IMR-90 (cell line): ENCODE measurements around the gene NRXN2. TPM values are rescaled to one million over a fixed set of nuclear protein-coding genes. Genes with fewer than 3 reads are reported as not detected.

Experiments
- ATAC-seq: fragments of 200-7000 bp; cut with Tn5 transposase; 2 replicates; pipeline ENCODE4 v1.9.1; 2020; ENCODE audit warnings: low read depth, mild to moderate bottlenecking, moderate library complexity
- BruUV-seq: library from RNA; stranded (reverse); fragments of 400-500 nt; replicated peaks from 2 replicates; lab custom pipeline; 2021; lab: Mats Ljungman, UMichigan
- CTCF ChIA-PET: fragments of 300-600 bp; formaldehyde crosslinking; extraction: SDS; loops from one replicate; lab custom pipeline; 2021; ENCODE audit warnings: antibody characterized with exemption; lab: Yijun Ruan, JAX
- POLR2A ChIA-PET: fragments of 300-600 bp; sonication (Branson Sonifier 250); formaldehyde crosslinking; loops from one replicate; lab custom pipeline; 2022; ENCODE audit warnings: antibody characterized with exemption; ENCODE audit not compliant: unreplicated experiment; lab: Charles Lee
- DNase-seq: peaks from one replicate; pipeline ENCODE4 v3.0.0; 2013
- H2AFZ ChIP-seq: replicated peaks from 2 replicates; pipeline ENCODE3; 2013; ENCODE audit warnings: low read length, mild to moderate bottlenecking; ENCODE audit not compliant: poor library complexity
- H2AK5ac ChIP-seq: 2 replicates; pipeline ENCODE4 v1.6.1; 2013; ENCODE audit warnings: low read depth, low read length, inconsistent platforms
- H2AK9ac ChIP-seq: replicated peaks from 2 replicates; pipeline ENCODE3; 2013; ENCODE audit warnings: mild to moderate bottlenecking, low read depth, low read length, moderate library complexity; ENCODE audit not compliant: poor library complexity
- H2BK120ac ChIP-seq: 2 replicates; pipeline ENCODE4 v1.6.1; 2013; ENCODE audit warnings: low read depth, low read length, inconsistent platforms
- H2BK15ac ChIP-seq: 3 replicates; pipeline ENCODE4 v1.6.1; 2013; ENCODE audit warnings: low read depth, low read length, inconsistent platforms
- H2BK20ac ChIP-seq: 2 replicates; pipeline ENCODE4 v1.6.1; 2013; ENCODE audit warnings: low read depth, mild to moderate bottlenecking, inconsistent platforms, low read length, moderate library complexity
- H2BK5ac ChIP-seq: 2 replicates; pipeline ENCODE4 v1.6.1; 2013; ENCODE audit warnings: mild to moderate bottlenecking, low read depth, low read length, inconsistent platforms; ENCODE audit not compliant: poor library complexity, severe bottlenecking
- H3K14ac ChIP-seq: replicated peaks from 2 replicates; pipeline ENCODE4 v1.6.1; 2013; ENCODE audit warnings: low read depth, low read length, inconsistent platforms
- H3K18ac ChIP-seq: 2 replicates; pipeline ENCODE4 v1.6.1; 2013; ENCODE audit warnings: low read depth, low read length, control low read depth
- H3K23ac ChIP-seq: 2 replicates; pipeline ENCODE4 v1.6.1; 2013; ENCODE audit warnings: low read depth, low read length, inconsistent platforms
- H3K27ac ChIP-seq: 2 replicates; pipeline ENCODE4 v1.5.1; 2013; ENCODE audit warnings: mild to moderate bottlenecking, control low read depth, low read length; ENCODE audit not compliant: insufficient read depth
- H3K27me3 ChIP-seq: 2 replicates; pipeline ENCODE4 v1.6.1; 2013; ENCODE audit warnings: low read length; ENCODE audit not compliant: control insufficient read depth, insufficient read depth
- H3K36me3 ChIP-seq: 2 replicates; pipeline ENCODE4 v1.6.1; 2013; ENCODE audit warnings: low read length, mixed read lengths; ENCODE audit not compliant: control insufficient read depth, insufficient read depth
- H3K4ac ChIP-seq: 2 replicates; pipeline ENCODE4 v1.6.1; 2013; ENCODE audit warnings: low read depth, low read length, inconsistent platforms
- H3K4me1 ChIP-seq: 2 replicates; pipeline ENCODE4 v1.6.1; 2013; ENCODE audit warnings: low read length, mixed read lengths; ENCODE audit not compliant: control insufficient read depth, insufficient read depth
- H3K4me2 ChIP-seq: 2 replicates; pipeline ENCODE4 v1.6.1; 2013; ENCODE audit warnings: low read depth, mild to moderate bottlenecking, control low read depth, low read length, moderate library complexity
- H3K4me3 ChIP-seq: 2 replicates; pipeline ENCODE4 v1.5.1; 2013; ENCODE audit warnings: low read depth, mild to moderate bottlenecking, control low read depth, low read length, moderate library complexity; ENCODE audit not compliant: insufficient read depth
- H3K56ac ChIP-seq: 2 replicates; pipeline ENCODE4 v1.6.1; 2013; ENCODE audit warnings: low read length, inconsistent platforms; ENCODE audit not compliant: insufficient read depth; ENCODE audit errors: extremely low read depth
- H3K79me1 ChIP-seq, 2 experiments: 2 replicates each; pipeline ENCODE4 v1.6.1; 2013; ENCODE audit warnings: low read length in 2 of 2, inconsistent platforms in 1 of 2, low read depth in 1 of 2
- H3K9ac ChIP-seq: 2 replicates; pipeline ENCODE4 v1.6.1; 2013; ENCODE audit warnings: low read depth, low read length, control low read depth
- H3K9me1 ChIP-seq: 2 replicates; pipeline ENCODE4 v1.6.1; 2013; ENCODE audit warnings: low read length, inconsistent platforms; ENCODE audit not compliant: insufficient read depth
- H3K9me3 ChIP-seq: 2 replicates; pipeline ENCODE4 v1.6.1; 2013; ENCODE audit warnings: low read length; ENCODE audit not compliant: control insufficient read depth, insufficient read depth
- H4K20me1 ChIP-seq: 2 replicates; pipeline ENCODE4 v1.6.1; 2013; ENCODE audit warnings: low read length, inconsistent platforms; ENCODE audit not compliant: insufficient read depth
- H4K5ac ChIP-seq: 2 replicates; pipeline ENCODE4 v1.6.1; 2013; ENCODE audit warnings: mild to moderate bottlenecking, low read depth, low read length, control low read depth
- H4K8ac ChIP-seq, 2 experiments: 2 replicates each; pipeline ENCODE4 v1.6.1; 2013; ENCODE audit warnings: low read depth in 2 of 2, low read length in 2 of 2, control low read depth in 1 of 2, inconsistent platforms in 1 of 2
- H4K91ac ChIP-seq: 2 replicates; pipeline ENCODE4 v1.6.1; 2013; ENCODE audit warnings: low read depth, low read length, inconsistent platforms; ENCODE audit not compliant: insufficient read depth
- BHLHE40 ChIP-seq: fragments of 150-350 bp; IDR thresholded peaks from 2 replicates; pipeline ENCODE4 v1.6.1; 2016; ENCODE audit warnings: mild to moderate bottlenecking, low read depth, low read length
- CEBPB ChIP-seq: IDR thresholded peaks from 2 replicates; pipeline ENCODE4 v1.6.1; 2012; ENCODE audit warnings: low read depth, low read length, improper control_type of control experiment
- CHD1 ChIP-seq: IDR thresholded peaks from 2 replicates; pipeline ENCODE4 v1.6.1; 2012; ENCODE audit warnings: low read depth, low read length, improper control_type of control experiment
- CTCF ChIP-seq: conservative IDR thresholded peaks from 2 replicates; pipeline ENCODE4 v1.5.1; 2012; ENCODE audit warnings: mild to moderate bottlenecking, low read depth, low read length, improper control_type of control experiment
- ELK1 ChIP-seq: fragments of 150-350 bp; IDR thresholded peaks from 2 replicates; pipeline ENCODE4 v1.6.1; 2016; ENCODE audit warnings: low read depth, mild to moderate bottlenecking, low read length, moderate library complexity, borderline replicate concordance
- FOS ChIP-seq: fragments of 150-350 bp; IDR thresholded peaks from 2 replicates; pipeline ENCODE4 v1.6.1; 2016; ENCODE audit warnings: low read depth, low read length
- MAFK ChIP-seq: IDR thresholded peaks from 2 replicates; pipeline ENCODE4 v1.6.1; 2012; ENCODE audit warnings: low read depth, low read length, improper control_type of control experiment
- MAZ ChIP-seq: IDR thresholded peaks from 2 replicates; pipeline ENCODE4 v1.6.1; 2012; ENCODE audit warnings: low read depth, mild to moderate bottlenecking, low read length, improper control_type of control experiment, moderate library complexity, borderline replicate concordance
- MXI1 ChIP-seq: IDR thresholded peaks from 2 replicates; pipeline ENCODE4 v1.6.1; 2012; ENCODE audit warnings: low read depth, mild to moderate bottlenecking, low read length, moderate library complexity, borderline replicate concordance
- NFE2L2 ChIP-seq: fragments of 150-350 bp; IDR thresholded peaks from 2 replicates; pipeline ENCODE4 v1.6.1; 2016; ENCODE audit warnings: low read depth, mild to moderate bottlenecking, low read length
- POLR2A ChIP-seq: IDR thresholded peaks from 2 replicates; pipeline ENCODE4 v1.6.1; 2012; ENCODE audit warnings: mild to moderate bottlenecking, low read depth, low read length
- RAD21 ChIP-seq: IDR thresholded peaks from 2 replicates; pipeline ENCODE4 v1.6.1; 2012; ENCODE audit warnings: low read length, improper control_type of control experiment
- RCOR1 ChIP-seq: IDR thresholded peaks from 2 replicates; pipeline ENCODE4 v1.6.1; 2012; ENCODE audit warnings: mild to moderate bottlenecking, low read length, improper control_type of control experiment; ENCODE audit not compliant: insufficient replicate concordance
- RFX5 ChIP-seq: IDR thresholded peaks from 2 replicates; pipeline ENCODE4 v1.8.0; 2012; ENCODE audit warnings: low read depth, mild to moderate bottlenecking, low read length, moderate library complexity
- SMC3 ChIP-seq: fragments of 150-350 bp; IDR thresholded peaks from 2 replicates; pipeline ENCODE4 v1.6.1; 2016; ENCODE audit warnings: low read depth, mild to moderate bottlenecking, antibody characterized with exemption, low read length, moderate library complexity
- USF2 ChIP-seq: fragments of 150-350 bp; IDR thresholded peaks from 2 replicates; pipeline ENCODE4 v1.6.1; 2017; ENCODE audit warnings: mild to moderate bottlenecking, antibody characterized with exemption, low read length, low read depth
- WGBS, 2 experiments: methylation state at CpG; one replicate each; pipeline versions ENCODE4 v1.1.5 to v1.1.7; 2013; ENCODE audit warnings: missing lambda C conversion rate in 2 of 2; ENCODE audit not compliant: insufficient read length in 1 of 2; ENCODE audit errors: extremely low coverage in 2 of 2; 5-methylcytosine and 5-hydroxymethylcytosine counted together
- dilution Hi-C: fragments of 300-500 bp; cut with HindIII; formaldehyde crosslinking; loops from one replicate; pipeline ENCODE4 v1.14.3; 2018; ENCODE audit warnings: low sequenced_read_pairs; ENCODE audit not compliant: unreplicated experiment
- in situ Hi-C: fragments of 300-500 bp; cut with MboI; formaldehyde crosslinking; loops from 3 replicates; pipeline ENCODE4 v1.14.3; 2019; ENCODE audit warnings: low sequenced_read_pairs, inconsistent platforms, mixed read lengths
- intact Hi-C: fragments of 100-400 bp; cut with micrococcal nuclease; formaldehyde crosslinking; loops from 2 replicates; pipeline ENCODE4 v1.10.0; 2022
- polyA plus RNA-seq, 3 experiments: library from polyadenylated mRNA; depleted of rRNA; stranded (reverse); fragments of >200 nt; gene quantifications; 2 replicates each; pipeline ENCODE4 v1.2.3, GENCODE V29; 2012; ENCODE audit warnings: low replicate concordance in 1 of 3
- total RNA-seq: library from RNA; depleted of rRNA; stranded (reverse); fragments of >200 nt; gene quantifications from 2 replicates; pipeline ENCODE4 v1.2.3, GENCODE V29; 2012

The NRXN2 gene
- total and polyA plus RNA-seq, 2 of the 4 experiments (the other 2 are of a cell fraction), result 0.18 to 0.22 TPM

- ATAC-seq, result no peak
- dilution Hi-C loops, result no loop called here
- no TSS peak for BruUV-seq
Measured at GRCh38 chr11:64690235-64690634, 32.8 kb downstream of the NRXN2 start.

More at GRCh38 chr11:64690235-64690634, 32.8 kb downstream of the NRXN2 start:
- no peak overlapping the region for H3K23ac ChIP-seq
- no peaks in the 10 kb centered on the region for H4K20me1 ChIP-seq
- H3K79me1 ChIP-seq, result no peaks in the 10 kb centered on the region
- H2AFZ ChIP-seq, result no peak overlapping the region
- peaks cover 70% of the 10 kb centered on the region for H3K27me3 ChIP-seq
- H3K18ac ChIP-seq, result no peak overlapping the region
- H3K4me3 ChIP-seq, result no peak overlapping the region
- no peak overlapping the region for H4K5ac ChIP-seq
- intact Hi-C loops, result no loop called here
- H3K14ac ChIP-seq, result no peak overlapping the region
- in situ Hi-C loops, result no loop called here
- H3K36me3 ChIP-seq, result no peaks in the 10 kb centered on the region
- DNase-seq, result no peak
- no peak overlapping the region for H3K27ac ChIP-seq
- no peak overlapping the region for H3K9ac ChIP-seq
- H2BK20ac ChIP-seq, result no peak overlapping the region
- no peak overlapping the region for H2BK120ac ChIP-seq
- no peak overlapping the region for H4K91ac ChIP-seq
- H3K4me2 ChIP-seq, result no peak overlapping the region
- no peak overlapping the region for H2AK9ac ChIP-seq
- H2BK15ac ChIP-seq, result no peak overlapping the region
- no peaks in the 10 kb centered on the region; the same call in 1 of the 2 replicates for H3K4me1 ChIP-seq
- CTCF ChIA-PET, result no interaction called here
- POLR2A ChIA-PET, result no interaction called here
- H2AK5ac ChIP-seq, result no peak overlapping the region
- no peak overlapping the region for H2BK5ac ChIP-seq
- H3K56ac ChIP-seq, result no peak overlapping the region
- no peak overlapping the region for H3K4ac ChIP-seq
- TF ChIP-seq RCOR1 (no peak), USF2 (no peak), BHLHE40 (no peak), RFX5 (no peak), MXI1 (no peak), MAFK (no peak), CHD1 (no peak), MAZ (no peak), RAD21 (no peak), ELK1 (no peak), FOS (no peak), CEBPB (no peak), SMC3 (no peak), CTCF (no peak), POLR2A (no peak), NFE2L2 (no peak)
- H4K8ac ChIP-seq, result no peak overlapping the region
- no peaks in the 10 kb centered on the region for H3K9me1 ChIP-seq
- WGBS, 2 experiments, result 42% methylated on average over 2 of the region's 8 CpGs; no CpG with 5 or more reads in 1 of the 2 experiments
- no peaks in the 10 kb centered on the region for H3K9me3 ChIP-seq
